ENCODE measurements around the gene MAGI2. TPM values are rescaled to one million over a fixed set of nuclear protein-coding genes. Genes with fewer than 3 reads are reported as not detected.

The MAGI2 gene
- total RNA-seq, 4 donors from 2014 or later, result 7.8 to 44.7 (median 21.1) TPM

- TF ChIP-seq EP300 (IDR thresholded peaks at IDR 0.05) (no peak), POLR2A (IDR thresholded peaks at IDR 0.05) (no peak), CTCF (IDR thresholded peaks at IDR 0.05) (no peak), POLR2AphosphoS5 (IDR thresholded peaks at IDR 0.05) (no peak)
- no peak overlapping the region for H3K27ac ChIP-seq
- WGBS, 2 donors (ENCODE audit: low coverage in 1 of 2), result 91 to 96% methylated on average over 9 to 10 of the region's 12 CpGs
- no peaks in the 10 kb centered on the region for H3K9me3 ChIP-seq
- no peak overlapping the region for H3K4me3 ChIP-seq
- no peaks in the 10 kb centered on the region for H3K36me3 ChIP-seq
- no peaks in the 10 kb centered on the region for H3K27me3 ChIP-seq
- H3K4me1 ChIP-seq, result peaks cover 0 to 15% (median 0%) of the 10 kb centered on the region in 3 donors
- no peak for ATAC-seq
Observed at GRCh38 chr7:78167860-78168259, 1285.6 kb downstream of the MAGI2 start.

GRCh38 chr7:78165854-78166253, 1287.6 kb downstream of the MAGI2 start:
- Histone ChIP-seq H3K4me1 (peaks cover 0 to 8% (median 0%) of the 10 kb centered on the region in 3 donors), H3K27me3 (no peaks in the 10 kb centered on the region), H3K4me3 (no peak overlapping the region), H3K27ac (no peak overlapping the region), H3K9me3 (no peaks in the 10 kb centered on the region), H3K36me3 (no peaks in the 10 kb centered on the region)
- no peak for TF ChIP-seq POLR2AphosphoS5 (IDR thresholded peaks at IDR 0.05)
- TF ChIP-seq EP300 (IDR thresholded peaks at IDR 0.05), result no peak
- TF ChIP-seq CTCF (IDR thresholded peaks at IDR 0.05), result no peak
- no peak for TF ChIP-seq POLR2A (IDR thresholded peaks at IDR 0.05)
- no peak for ATAC-seq
- WGBS, 2 donors (ENCODE audit: low coverage in 1 of 2), result 59 to 63% methylated on average over 3 of the region's 3 CpGs

GRCh38 chr7:78165454-78165853, 1288.0 kb downstream of the MAGI2 start:
- Histone ChIP-seq H3K36me3 (no peaks in the 10 kb centered on the region), H3K4me3 (no peak overlapping the region), H3K27me3 (no peaks in the 10 kb centered on the region), H3K9me3 (no peaks in the 10 kb centered on the region), H3K27ac (no peak overlapping the region), H3K4me1 (peaks cover 0 to 8% (median 0%) of the 10 kb centered on the region in 3 donors)
- ATAC-seq, result no peak
- 66 to 69% methylated on average over 4 to 5 of the region's 5 CpGs for WGBS, 2 donors (ENCODE audit: low coverage in 1 of 2)
- TF ChIP-seq POLR2A (IDR thresholded peaks at IDR 0.05) (no peak), EP300 (IDR thresholded peaks at IDR 0.05) (no peak), POLR2AphosphoS5 (IDR thresholded peaks at IDR 0.05) (no peak), CTCF (IDR thresholded peaks at IDR 0.05) (no peak)

GRCh38 chr7:78164459-78164858, 1289.0 kb downstream of the MAGI2 start:
- Histone ChIP-seq H3K4me1 (peaks cover 0 to 8% (median 0%) of the 10 kb centered on the region in 3 donors), H3K27ac (no peak overlapping the region), H3K36me3 (peaks cover 0 to 4% of the 10 kb centered on the region in 2 donors), H3K9me3 (no peaks in the 10 kb centered on the region), H3K27me3 (no peaks in the 10 kb centered on the region), H3K4me3 (no peak overlapping the region)
- TF ChIP-seq CTCF (IDR thresholded peaks at IDR 0.05), result no peak
- TF ChIP-seq EP300 (IDR thresholded peaks at IDR 0.05), result no peak
- TF ChIP-seq POLR2AphosphoS5 (IDR thresholded peaks at IDR 0.05), result no peak
- TF ChIP-seq POLR2A (IDR thresholded peaks at IDR 0.05), result no peak
- no peak for ATAC-seq
- WGBS, 2 donors (ENCODE audit: low coverage in 1 of 2), result 20% methylated on average over 1 of the region's 1 CpG

GRCh38 chr7:78161781-78162180, 1291.7 kb downstream of the MAGI2 start:
- Histone ChIP-seq H3K4me1 (peaks cover 0 to 8% (median 0%) of the 10 kb centered on the region in 3 donors), H3K9me3 (no peaks in the 10 kb centered on the region), H3K4me3 (no peak overlapping the region), H3K27ac (no peak overlapping the region), H3K27me3 (no peaks in the 10 kb centered on the region), H3K36me3 (peaks cover 0 to 11% of the 10 kb centered on the region in 2 donors)
- ATAC-seq, result no peak
- TF ChIP-seq POLR2AphosphoS5 (IDR thresholded peaks at IDR 0.05) (no peak), POLR2A (IDR thresholded peaks at IDR 0.05) (no peak), CTCF (IDR thresholded peaks at IDR 0.05) (no peak), EP300 (IDR thresholded peaks at IDR 0.05) (no peak)
- WGBS, 2 donors (ENCODE audit: low coverage in 1 of 2), result 74 to 85% methylated on average over 5 of the region's 5 CpGs
